SK-N-SH (cell line): ENCODE results near the gene MCF2L2. TPM values are rescaled to one million over a fixed set of nuclear protein-coding genes. Genes with fewer than 3 reads are reported as not detected.

ENCODE experiments used
- CTCF ChIA-PET: fragments of 300-600, 350-600 bp; formaldehyde crosslinking; extraction: SDS; loops from one replicate; lab custom pipeline; 2021; lab: Yijun Ruan, JAX
- POLR2A ChIA-PET: fragments of 350-600 bp; sonication (Branson Sonifier 250); formaldehyde crosslinking; extraction: SDS; loops from one replicate; lab custom pipeline; 2020; ENCODE audit warnings: antibody characterized with exemption, inconsistent platforms; lab: Yijun Ruan, JAX
- DNase-seq: peaks from one replicate; pipeline ENCODE4 v3.0.0; 2012
- H2AFZ ChIP-seq: fragments of 200-600 bp; sonication (generic); 2 replicates; pipeline ENCODE4 v1.8.1; 2016; ENCODE audit warnings: antibody characterized with exemption, mild to moderate bottlenecking, low read depth
- H3F3A ChIP-seq: fragments of 200-600 bp; sonication (generic); replicated peaks from 2 replicates; pipeline ENCODE3; 2016; ENCODE audit warnings: antibody characterized with exemption, mild to moderate bottlenecking; ENCODE audit not compliant: insufficient read depth
- H3K27ac ChIP-seq, 2 experiments: fragments of 200-500 bp in 1 of 2; fragments of 200-600 bp in 1 of 2; sonication (Bioruptor generic) in 1 of 2; sonication (generic), shearing (Covaris generic) in 1 of 2; 2 replicates each; pipeline versions ENCODE4 v1.5.1 to v1.6.1; 2014 to 2016; ENCODE audit warnings: low read depth in 2 of 2, inconsistent platforms in 1 of 2, low read length in 1 of 2, mild to moderate bottlenecking in 1 of 2, mixed read lengths in 1 of 2
- H3K27me3 ChIP-seq: fragments of 200-600 bp; sonication (generic), shearing (Covaris generic); 2 replicates; pipeline ENCODE4 v1.6.1; 2016; ENCODE audit warnings: mixed run types; ENCODE audit not compliant: insufficient read depth
- H3K36me3 ChIP-seq, 2 experiments: fragments of 200-500 bp in 1 of 2; fragments of 200-600 bp in 1 of 2; sonication (Bioruptor generic) in 1 of 2; sonication (generic) in 1 of 2; replicated peaks in 1 of 2; 2 replicates each; pipeline versions ENCODE3 to v1.5.1; 2014 to 2016; ENCODE audit warnings: low read length in 1 of 2, mild to moderate bottlenecking in 1 of 2; ENCODE audit not compliant: insufficient read depth in 2 of 2, control insufficient read depth in 1 of 2
- H3K4me1 ChIP-seq, 2 experiments: fragments of 200-500 bp in 1 of 2; fragments of 200-600 bp in 1 of 2; sonication (Bioruptor generic) in 1 of 2; sonication (generic), shearing (Covaris generic) in 1 of 2; 2 replicates each; pipeline versions ENCODE4 v1.5.1 to v1.6.1; 2014 to 2016; ENCODE audit warnings: low read depth in 1 of 2, low read length in 1 of 2, mixed run types in 1 of 2; ENCODE audit not compliant: insufficient read depth in 2 of 2, control insufficient read depth in 1 of 2
- H3K4me2 ChIP-seq: fragments of 200-600 bp; sonication (generic), shearing (Covaris generic); 2 replicates; pipeline ENCODE4 v1.6.1; 2017; ENCODE audit warnings: mixed run types
- H3K4me3 ChIP-seq, 2 experiments: fragments of 200-500 bp in 1 of 2; fragments of 200-600 bp in 1 of 2; sonication (Bioruptor generic) in 1 of 2; sonication (generic), shearing (Covaris generic) in 1 of 2; 2 replicates each; pipeline versions ENCODE4 v1.5.1 to v1.8.1; 2014 to 2016; ENCODE audit warnings: low read depth in 2 of 2, inconsistent platforms in 1 of 2, low read length in 1 of 2, mild to moderate bottlenecking in 1 of 2, mixed read lengths in 1 of 2, moderate library complexity in 1 of 2
- H3K79me2 ChIP-seq: fragments of 200-600 bp; sonication (generic); 2 replicates; pipeline ENCODE4 v1.8.1; 2017; ENCODE audit warnings: mild to moderate bottlenecking; ENCODE audit not compliant: insufficient read depth
- H3K9ac ChIP-seq: fragments of 200-600 bp; sonication (generic); 2 replicates; pipeline ENCODE4 v1.6.1; 2017; ENCODE audit warnings: mixed run types
- H3K9me2 ChIP-seq: fragments of 200-600 bp; sonication (generic); 2 replicates; pipeline ENCODE4 v1.6.1; 2017; ENCODE audit warnings: mixed run types
- H3K9me3 ChIP-seq: fragments of 200-600 bp; sonication (generic); 2 replicates; pipeline ENCODE4 v1.6.1; 2017; ENCODE audit warnings: mixed run types, mild to moderate bottlenecking, moderate library complexity
- H4K20me1 ChIP-seq: fragments of 200-600 bp; sonication (generic); 2 replicates; pipeline ENCODE4 v1.6.1; 2017; ENCODE audit warnings: mild to moderate bottlenecking, mixed run types; ENCODE audit not compliant: insufficient read depth
- CHD2 ChIP-seq: fragments of 150-350 bp; IDR thresholded peaks from 2 replicates; pipeline ENCODE4 v1.6.1; 2018; ENCODE audit warnings: low read length; ENCODE audit not compliant: partially characterized antibody
- ELF1 ChIP-seq: IDR thresholded peaks from 2 replicates; pipeline ENCODE4 v1.4.0; 2012
- EP300 ChIP-seq, 2 experiments: IDR thresholded peaks; 2 replicates each; pipeline versions ENCODE4 v1.4.0 to v1.6.1; 2012; ENCODE audit warnings: borderline replicate concordance in 1 of 2, low read depth in 1 of 2, low read length in 1 of 2
- FOXM1 ChIP-seq: IDR thresholded peaks from 2 replicates; pipeline ENCODE4 v1.4.0; 2012; ENCODE audit warnings: low read depth, mild to moderate bottlenecking
- GABPA ChIP-seq: IDR thresholded peaks from 2 replicates; pipeline ENCODE4 v1.4.0; 2012; ENCODE audit warnings: low read depth, mild to moderate bottlenecking
- MXI1 ChIP-seq: IDR thresholded peaks from 2 replicates; pipeline ENCODE4 v1.6.1; 2012; ENCODE audit warnings: mild to moderate bottlenecking, low read depth, low read length, improper control_type of control experiment
- NFIC ChIP-seq: IDR thresholded peaks from 2 replicates; pipeline ENCODE4 v1.4.0; 2012; ENCODE audit warnings: borderline replicate concordance
- NRF1 ChIP-seq: IDR thresholded peaks from 2 replicates; pipeline ENCODE4 v1.6.1; 2012; ENCODE audit warnings: low read depth, mild to moderate bottlenecking, low read length
- RAD21 ChIP-seq: IDR thresholded peaks from 2 replicates; pipeline ENCODE4 v1.6.1; 2012; ENCODE audit warnings: mild to moderate bottlenecking, low read length
- RCOR1 ChIP-seq: fragments of 150-350 bp; IDR thresholded peaks from 2 replicates; pipeline ENCODE4 v1.6.1; 2017; ENCODE audit warnings: antibody characterized with exemption, low read length
- SIN3A ChIP-seq: IDR thresholded peaks from 2 replicates; pipeline ENCODE4 v1.6.1; 2012; ENCODE audit warnings: low read depth, mild to moderate bottlenecking, low read length, moderate library complexity, borderline replicate concordance
- TAF1 ChIP-seq: IDR thresholded peaks from 2 replicates; pipeline ENCODE4 v1.6.1; 2012; ENCODE audit warnings: low read depth, mild to moderate bottlenecking, low read length, moderate library complexity, borderline replicate concordance
- TCF12 ChIP-seq: IDR thresholded peaks from 2 replicates; pipeline ENCODE4 v1.4.0; 2012
- TEAD4 ChIP-seq: IDR thresholded peaks from 2 replicates; pipeline ENCODE4 v1.4.0; 2012; ENCODE audit warnings: mild to moderate bottlenecking, borderline replicate concordance; ENCODE audit not compliant: insufficient read depth
- YY1 ChIP-seq: IDR thresholded peaks from 2 replicates; pipeline ENCODE4 v1.4.0; 2012; ENCODE audit warnings: low read depth, mild to moderate bottlenecking
- WGBS: methylation state at CpG from one replicate; pipeline ENCODE4 v1.1.6; 2017; ENCODE audit warnings: low lambda C conversion rate; 5-methylcytosine and 5-hydroxymethylcytosine counted together
- polyA plus RNA-seq, 3 experiments: library from polyadenylated mRNA; depleted of rRNA; stranded (reverse); fragments of >200 nt; gene quantifications; 2 replicates each; pipeline ENCODE4 v1.2.3, GENCODE V29; 2012
- TF ChIP-seq, protein P1 (sequence below): IDR thresholded peaks from 2 replicates; pipeline ENCODE4 v1.4.0; 2012; ENCODE audit warnings: low read depth
- TF ChIP-seq, protein P2 (sequence below): fragments of 150-350 bp; IDR thresholded peaks from 2 replicates; pipeline ENCODE4 v1.6.1; 2017; ENCODE audit warnings: antibody characterized with exemption, low read length, low read depth, borderline replicate concordance
- TF ChIP-seq, protein P3 (sequence below): fragments of 200-600 bp; sonication (generic); IDR thresholded peaks from 2 replicates; pipeline ENCODE4 v1.6.1; 2017; ENCODE audit warnings: antibody characterized with exemption, mild to moderate bottlenecking, moderate library complexity
- TF ChIP-seq, protein P4 (sequence below): IDR thresholded peaks from 2 replicates; pipeline ENCODE4 v1.4.0; 2012; ENCODE audit warnings: low read depth, borderline replicate concordance
- TF ChIP-seq, protein P5 (sequence below): IDR thresholded peaks from 2 replicates; pipeline ENCODE4; 2012

MCF2L2 gene
- polyA plus RNA-seq, 1 of the 3 experiments (the other 2 are of a cell fraction), result 0.56 TPM

DNA sequence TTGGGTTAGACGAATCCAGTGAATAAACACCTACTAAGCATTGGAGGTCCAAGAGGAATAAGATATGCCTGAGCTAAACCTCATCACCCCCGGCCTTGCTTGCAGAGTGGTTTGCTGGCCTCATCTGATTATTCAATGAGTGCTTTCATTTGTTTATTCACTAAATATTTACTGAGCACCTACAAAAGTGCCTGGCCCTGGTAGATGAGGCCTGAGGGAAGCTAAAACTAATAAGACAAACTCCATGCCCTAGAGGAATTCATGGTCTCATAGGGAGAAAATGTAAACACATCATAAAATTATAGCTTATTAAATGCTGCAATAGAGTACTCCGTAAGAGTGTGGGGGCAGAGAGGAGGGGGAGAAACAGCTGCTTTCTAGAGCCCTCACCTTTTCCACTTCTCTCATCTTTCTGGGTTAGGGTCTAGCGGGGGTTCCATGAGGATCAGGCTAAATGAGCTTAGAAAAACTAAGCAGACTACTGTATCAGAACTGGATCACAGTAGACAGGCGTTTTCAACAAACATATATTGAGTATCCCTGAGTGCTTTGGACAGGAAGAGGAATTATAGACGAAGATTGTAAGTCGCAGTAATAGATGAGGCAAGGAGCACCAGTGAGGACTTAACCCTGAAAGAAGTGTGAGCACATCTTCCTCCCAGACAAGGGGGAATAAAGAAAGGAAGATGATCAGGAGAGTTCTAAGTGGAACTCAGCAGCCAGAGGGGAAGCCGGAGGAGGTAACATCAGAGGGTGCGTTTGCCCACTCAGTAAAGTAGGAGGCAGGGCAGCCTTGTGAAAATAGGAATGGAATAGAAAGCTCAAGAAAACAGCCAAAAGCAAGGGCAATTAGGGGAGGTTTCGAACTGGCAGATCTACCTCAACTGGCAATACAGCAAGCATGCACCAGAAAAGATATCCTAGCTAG, 234.4 kb downstream of the MCF2L2 start:
- Histone ChIP-seq H3K27me3 (no peaks in the 10 kb centered on the region), H3F3A (no peaks in the 10 kb centered on the region), H3K79me2 (no peaks in the 10 kb centered on the region), H4K20me1 (no peaks in the 10 kb centered on the region), H2AFZ (no peak overlapping the region), H3K9ac (no peak overlapping the region), H3K9me3 (no peaks in the 10 kb centered on the region), H3K4me1 (no peaks in the 10 kb centered on the region), H3K4me3 (no peak overlapping the region), H3K4me2 (no peak overlapping the region), H3K27ac (no peak overlapping the region), H3K36me3 (no peaks in the 10 kb centered on the region), H3K9me2 (no peaks in the 10 kb centered on the region)
- ChIA-PET POLR2A (no interaction called here), CTCF (interaction anchor here (0.6 to 3.1 kb wide), 9 partner anchors 8 to 444 kb away, joined by 3 to 21 read pairs (median 3); no protein-coding TSS in a partner anchor)
- DNase-seq, result no peak
- no peak for TF ChIP-seq CHD2
- no peak for TF ChIP-seq TAF1
- TF ChIP-seq, protein P1, sequence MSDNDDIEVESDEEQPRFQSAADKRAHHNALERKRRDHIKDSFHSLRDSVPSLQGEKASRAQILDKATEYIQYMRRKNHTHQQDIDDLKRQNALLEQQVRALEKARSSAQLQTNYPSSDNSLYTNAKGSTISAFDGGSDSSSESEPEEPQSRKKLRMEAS, result no peak
- no peak for TF ChIP-seq EP300 (IDR thresholded peaks at IDR 0.05; ENCODE audit: borderline replicate concordance in 1 of 2, low read depth in 1 of 2, low read length in 1 of 2)
- no peak for TF ChIP-seq FOXM1
- TF ChIP-seq SIN3A, result no peak
- no peak for TF ChIP-seq YY1
- TF ChIP-seq TCF12, result no peak
- 76% methylated on average over 10 of the region's 10 CpGs for WGBS

DNA sequence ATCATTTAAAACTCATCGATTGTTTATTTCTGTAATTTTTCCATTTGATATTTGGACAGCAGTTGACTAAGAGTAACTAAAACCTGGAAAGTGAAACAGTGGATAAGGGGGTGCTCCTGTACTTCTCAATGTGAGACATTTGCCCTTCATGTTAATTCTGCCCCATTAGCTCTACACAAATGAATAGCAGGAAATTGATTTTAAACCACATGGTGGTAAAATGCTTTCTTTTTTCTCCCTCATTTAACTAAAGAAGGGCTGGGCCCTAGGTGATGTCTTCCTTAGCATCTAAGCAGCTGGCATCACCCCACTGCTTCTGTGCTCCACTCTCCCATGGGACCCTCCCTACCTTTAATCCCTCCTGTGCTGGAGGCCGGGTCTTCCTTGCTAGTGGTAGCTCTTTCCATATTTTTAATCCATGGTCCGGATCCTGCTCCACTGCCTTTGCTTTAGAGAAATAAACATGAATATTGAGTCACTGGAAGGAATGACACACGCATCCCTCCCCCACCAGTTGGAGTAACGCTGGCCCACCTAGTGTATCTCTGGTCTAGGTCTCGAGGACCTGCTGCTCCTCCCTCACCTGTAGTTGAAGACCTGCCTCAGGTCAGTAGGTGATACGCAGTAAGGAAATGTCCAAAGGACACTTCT, 235.6 kb downstream of the MCF2L2 start:
- Histone ChIP-seq H4K20me1 (no peaks in the 10 kb centered on the region), H3K27ac (no peak overlapping the region), H3K79me2 (no peaks in the 10 kb centered on the region), H3K4me1 (no peaks in the 10 kb centered on the region), H2AFZ (no peak overlapping the region), H3K9me2 (no peaks in the 10 kb centered on the region), H3K9ac (no peak overlapping the region), H3K27me3 (no peaks in the 10 kb centered on the region), H3K9me3 (no peaks in the 10 kb centered on the region), H3K36me3 (no peaks in the 10 kb centered on the region), H3F3A (no peaks in the 10 kb centered on the region), H3K4me2 (no peak overlapping the region), H3K4me3 (no peak overlapping the region)
- DNase-seq, result no peak
- ChIA-PET CTCF (interaction anchor here (0.9 to 3.1 kb wide), 4 partner anchors 8 to 193 kb away, joined by 3 to 21 read pairs (median 8); no protein-coding TSS in a partner anchor), POLR2A (no interaction called here)
- 91% methylated on average over 7 of the region's 7 CpGs for WGBS
- TF ChIP-seq, protein P2, sequence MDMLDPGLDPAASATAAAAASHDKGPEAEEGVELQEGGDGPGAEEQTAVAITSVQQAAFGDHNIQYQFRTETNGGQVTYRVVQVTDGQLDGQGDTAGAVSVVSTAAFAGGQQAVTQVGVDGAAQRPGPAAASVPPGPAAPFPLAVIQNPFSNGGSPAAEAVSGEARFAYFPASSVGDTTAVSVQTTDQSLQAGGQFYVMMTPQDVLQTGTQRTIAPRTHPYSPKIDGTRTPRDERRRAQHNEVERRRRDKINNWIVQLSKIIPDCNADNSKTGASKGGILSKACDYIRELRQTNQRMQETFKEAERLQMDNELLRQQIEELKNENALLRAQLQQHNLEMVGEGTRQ, result no peak
- TF ChIP-seq, protein P3, sequence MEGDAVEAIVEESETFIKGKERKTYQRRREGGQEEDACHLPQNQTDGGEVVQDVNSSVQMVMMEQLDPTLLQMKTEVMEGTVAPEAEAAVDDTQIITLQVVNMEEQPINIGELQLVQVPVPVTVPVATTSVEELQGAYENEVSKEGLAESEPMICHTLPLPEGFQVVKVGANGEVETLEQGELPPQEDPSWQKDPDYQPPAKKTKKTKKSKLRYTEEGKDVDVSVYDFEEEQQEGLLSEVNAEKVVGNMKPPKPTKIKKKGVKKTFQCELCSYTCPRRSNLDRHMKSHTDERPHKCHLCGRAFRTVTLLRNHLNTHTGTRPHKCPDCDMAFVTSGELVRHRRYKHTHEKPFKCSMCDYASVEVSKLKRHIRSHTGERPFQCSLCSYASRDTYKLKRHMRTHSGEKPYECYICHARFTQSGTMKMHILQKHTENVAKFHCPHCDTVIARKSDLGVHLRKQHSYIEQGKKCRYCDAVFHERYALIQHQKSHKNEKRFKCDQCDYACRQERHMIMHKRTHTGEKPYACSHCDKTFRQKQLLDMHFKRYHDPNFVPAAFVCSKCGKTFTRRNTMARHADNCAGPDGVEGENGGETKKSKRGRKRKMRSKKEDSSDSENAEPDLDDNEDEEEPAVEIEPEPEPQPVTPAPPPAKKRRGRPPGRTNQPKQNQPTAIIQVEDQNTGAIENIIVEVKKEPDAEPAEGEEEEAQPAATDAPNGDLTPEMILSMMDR, result no peak
- TF ChIP-seq, protein P4, sequence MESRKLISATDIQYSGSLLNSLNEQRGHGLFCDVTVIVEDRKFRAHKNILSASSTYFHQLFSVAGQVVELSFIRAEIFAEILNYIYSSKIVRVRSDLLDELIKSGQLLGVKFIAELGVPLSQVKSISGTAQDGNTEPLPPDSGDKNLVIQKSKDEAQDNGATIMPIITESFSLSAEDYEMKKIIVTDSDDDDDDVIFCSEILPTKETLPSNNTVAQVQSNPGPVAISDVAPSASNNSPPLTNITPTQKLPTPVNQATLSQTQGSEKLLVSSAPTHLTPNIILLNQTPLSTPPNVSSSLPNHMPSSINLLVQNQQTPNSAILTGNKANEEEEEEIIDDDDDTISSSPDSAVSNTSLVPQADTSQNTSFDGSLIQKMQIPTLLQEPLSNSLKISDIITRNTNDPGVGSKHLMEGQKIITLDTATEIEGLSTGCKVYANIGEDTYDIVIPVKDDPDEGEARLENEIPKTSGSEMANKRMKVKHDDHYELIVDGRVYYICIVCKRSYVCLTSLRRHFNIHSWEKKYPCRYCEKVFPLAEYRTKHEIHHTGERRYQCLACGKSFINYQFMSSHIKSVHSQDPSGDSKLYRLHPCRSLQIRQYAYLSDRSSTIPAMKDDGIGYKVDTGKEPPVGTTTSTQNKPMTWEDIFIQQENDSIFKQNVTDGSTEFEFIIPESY, result no peak
- TF ChIP-seq TEAD4 (no peak), NFIC (no peak), NRF1 (no peak), ELF1 (no peak), GABPA (no peak), MXI1 (no peak), RAD21 (no peak), EP300 (IDR thresholded peaks at IDR 0.05; ENCODE audit: borderline replicate concordance in 1 of 2, low read depth in 1 of 2, low read length in 1 of 2) (no peak), RCOR1 (no peak), TAF1 (no peak), SIN3A (no peak)
- TF ChIP-seq, protein P5, sequence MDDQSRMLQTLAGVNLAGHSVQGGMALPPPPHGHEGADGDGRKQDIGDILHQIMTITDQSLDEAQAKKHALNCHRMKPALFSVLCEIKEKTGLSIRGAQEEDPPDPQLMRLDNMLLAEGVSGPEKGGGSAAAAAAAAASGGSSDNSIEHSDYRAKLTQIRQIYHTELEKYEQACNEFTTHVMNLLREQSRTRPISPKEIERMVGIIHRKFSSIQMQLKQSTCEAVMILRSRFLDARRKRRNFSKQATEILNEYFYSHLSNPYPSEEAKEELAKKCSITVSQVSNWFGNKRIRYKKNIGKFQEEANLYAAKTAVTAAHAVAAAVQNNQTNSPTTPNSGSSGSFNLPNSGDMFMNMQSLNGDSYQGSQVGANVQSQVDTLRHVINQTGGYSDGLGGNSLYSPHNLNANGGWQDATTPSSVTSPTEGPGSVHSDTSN, result no peak
